H1 (cell line): ENCODE data around the gene MACC1. TPM values are rescaled to one million over a fixed set of nuclear protein-coding genes. Genes with fewer than 3 reads are reported as not detected.

ENCODE experiments used
- CTCF ChIA-PET: fragments of 300-600 bp; sonication (Branson Sonifier 250); formaldehyde crosslinking; loops from one replicate; lab custom pipeline; 2021; ENCODE audit not compliant: partially characterized antibody; lab: Charles Lee
- POLR2A ChIA-PET: fragments of 300-600 bp; sonication (Branson Sonifier 250); formaldehyde crosslinking; loops from one replicate; lab custom pipeline; 2021; ENCODE audit warnings: inconsistent platforms; ENCODE audit not compliant: partially characterized antibody; lab: Charles Lee
- DNase-seq, 2 experiments: peaks; one replicate each; pipeline versions ENCODE4 v3.0.0 to v3.0.0-alpha.2; 2010 to 2022; ENCODE audit warnings: low spot score in 2 of 2, low read depth in 1 of 2, mixed read lengths in 1 of 2
- FAIRE-seq: peaks from 2 replicates; lab custom pipeline; 2011; peaks lifted over from hg19 to GRCh38; lab: Jason Lieb, UNC
- H2AFZ ChIP-seq: 2 replicates; pipeline ENCODE4 v1.8.1; 2012; ENCODE audit warnings: low read length, inconsistent platforms
- H2AK5ac ChIP-seq: 2 replicates; pipeline ENCODE4 v1.6.1; 2013; ENCODE audit warnings: low read depth, low read length
- H2BK120ac ChIP-seq: replicated peaks from 2 replicates; pipeline ENCODE3; 2013; ENCODE audit warnings: low read depth, low read length, inconsistent platforms
- H2BK12ac ChIP-seq: 2 replicates; pipeline ENCODE4 v1.6.1; 2013; ENCODE audit warnings: low read depth, low read length
- H2BK15ac ChIP-seq: 2 replicates; pipeline ENCODE4 v1.6.1; 2013; ENCODE audit warnings: low read length
- H2BK20ac ChIP-seq: 2 replicates; pipeline ENCODE4 v1.6.1; 2013; ENCODE audit warnings: low read length
- H2BK5ac ChIP-seq: 2 replicates; pipeline ENCODE4 v1.6.1; 2013; ENCODE audit warnings: low read depth, low read length
- H3K14ac ChIP-seq: 2 replicates; pipeline ENCODE4 v1.6.1; 2013; ENCODE audit warnings: inconsistent platforms; ENCODE audit not compliant: insufficient read length
- H3K18ac ChIP-seq: 2 replicates; pipeline ENCODE4 v1.6.1; 2013; ENCODE audit warnings: low read length; ENCODE audit errors: extremely low read depth
- H3K23ac ChIP-seq: 2 replicates; pipeline ENCODE4 v1.6.1; 2013; ENCODE audit warnings: inconsistent platforms; ENCODE audit not compliant: insufficient read length
- H3K23me2 ChIP-seq: 2 replicates; pipeline ENCODE4 v1.6.1; 2013; ENCODE audit warnings: low read depth, low read length
- H3K27ac ChIP-seq: 2 replicates; pipeline ENCODE4 v1.6.1; 2011; ENCODE audit warnings: low read depth, low read length, inconsistent platforms
- H3K27me3 ChIP-seq, 4 experiments: replicated peaks in 1 of 4; 1 replicate in 1 of 4; 2 replicates in 3 of 4; pipeline versions ENCODE4 v1.6.1 to v1.8.1; 2011 to 2013; ENCODE audit warnings: low read length in 3 of 4, mild to moderate bottlenecking in 3 of 4, inconsistent platforms in 2 of 4, mixed read lengths in 2 of 4, moderate library complexity in 1 of 4; ENCODE audit not compliant: control insufficient read depth in 3 of 4, insufficient read depth in 3 of 4; ENCODE audit errors: extremely low read depth in 1 of 4
- H3K36me3 ChIP-seq, 4 experiments: 2 replicates each; pipeline versions ENCODE4 v1.6.1 to v1.8.1; 2011 to 2013; ENCODE audit warnings: mild to moderate bottlenecking in 4 of 4, low read length in 3 of 4, moderate library complexity in 2 of 4, control low read depth in 1 of 4, inconsistent platforms in 1 of 4; ENCODE audit not compliant: insufficient read depth in 4 of 4, control insufficient read depth in 2 of 4
- H3K4ac ChIP-seq: replicated peaks from 2 replicates; pipeline ENCODE3; 2013; ENCODE audit warnings: low read length, low read depth, mixed read lengths, inconsistent platforms; ENCODE audit not compliant: insufficient read length
- H3K4me1 ChIP-seq, 4 experiments: replicated peaks in 1 of 4; 1 replicate in 1 of 4; 2 replicates in 3 of 4; pipeline versions ENCODE4 v1.6.1 to v1.8.1; 2011 to 2013; ENCODE audit warnings: low read length in 3 of 4, inconsistent platforms in 2 of 4, mixed read lengths in 1 of 4; ENCODE audit not compliant: insufficient read depth in 4 of 4, control insufficient read depth in 3 of 4
- H3K4me2 ChIP-seq, 2 experiments: 2 replicates each; pipeline versions ENCODE4 v1.6.1 to v1.8.1; 2011 to 2013; ENCODE audit warnings: low read depth in 2 of 2, low read length in 2 of 2, control low read depth in 1 of 2, inconsistent platforms in 1 of 2, mild to moderate bottlenecking in 1 of 2; ENCODE audit not compliant: insufficient read depth in 1 of 2
- H3K4me3 ChIP-seq, 4 experiments: fragments of 200-600, 300-600 bp in 1 of 4; sonication (generic), shearing (Covaris generic), sonication (Bioruptor Twin) in 1 of 4; 2 replicates each; pipeline versions ENCODE4 v1.5.1 to v1.8.1; 2011 to 2016; ENCODE audit warnings: low read length in 4 of 4, low read depth in 3 of 4, control low read depth in 2 of 4, inconsistent platforms in 2 of 4, mild to moderate bottlenecking in 2 of 4, mixed read lengths in 1 of 4, moderate library complexity in 1 of 4; ENCODE audit not compliant: insufficient read depth in 2 of 4; ENCODE audit errors: extremely low read depth in 1 of 4
- H3K56ac ChIP-seq: replicated peaks from 2 replicates; pipeline ENCODE3; 2013; ENCODE audit warnings: low read depth, mild to moderate bottlenecking, mixed read lengths, low read length, inconsistent platforms; ENCODE audit not compliant: insufficient read length
- H3K79me1 ChIP-seq: 2 replicates; pipeline ENCODE4 v1.6.1; 2013; ENCODE audit warnings: low read depth, low read length, control low read depth
- H3K79me2 ChIP-seq, 2 experiments: 2 replicates each; pipeline versions ENCODE4 v1.6.1 to v1.8.1; 2012 to 2013; ENCODE audit warnings: low read length in 2 of 2, mild to moderate bottlenecking in 2 of 2, inconsistent platforms in 1 of 2; ENCODE audit not compliant: insufficient read depth in 2 of 2, control insufficient read depth in 1 of 2
- H3K9ac ChIP-seq, 4 experiments: replicated peaks in 1 of 4; 1 replicate in 1 of 4; 2 replicates in 3 of 4; pipeline versions ENCODE4 v1.6.1 to v1.8.1; 2011 to 2013; ENCODE audit warnings: low read depth in 3 of 4, low read length in 3 of 4, control low read depth in 2 of 4, mild to moderate bottlenecking in 2 of 4, moderate library complexity in 2 of 4, inconsistent platforms in 1 of 4; ENCODE audit errors: extremely low read depth in 1 of 4
- H3K9me3 ChIP-seq, 2 experiments: 2 replicates each; pipeline versions ENCODE4 v1.6.1 to v1.8.1; 2012 to 2013; ENCODE audit warnings: mild to moderate bottlenecking in 2 of 2, moderate library complexity in 2 of 2, control low read depth in 1 of 2, inconsistent platforms in 1 of 2, low read depth in 1 of 2, low read length in 1 of 2, mixed read lengths in 1 of 2; ENCODE audit not compliant: insufficient read depth in 2 of 2
- H4K20me1 ChIP-seq, 2 experiments: replicated peaks in 1 of 2; 2 replicates each; pipeline versions ENCODE3 to v1.8.1; 2011 to 2013; ENCODE audit warnings: inconsistent platforms in 2 of 2, low read length in 2 of 2, mild to moderate bottlenecking in 1 of 2; ENCODE audit not compliant: insufficient read depth in 2 of 2, control insufficient read depth in 1 of 2
- H4K5ac ChIP-seq: 2 replicates; pipeline ENCODE4 v1.6.1; 2013; ENCODE audit warnings: low read length, low read depth, mixed read lengths, inconsistent platforms; ENCODE audit not compliant: insufficient read length
- H4K8ac ChIP-seq: 2 replicates; pipeline ENCODE4 v1.8.0; 2013; ENCODE audit warnings: mild to moderate bottlenecking, moderate library complexity, low read length, inconsistent platforms; ENCODE audit not compliant: insufficient read depth; ENCODE audit errors: extremely low read depth
- H4K91ac ChIP-seq: replicated peaks from 2 replicates; pipeline ENCODE3; 2013; ENCODE audit warnings: low read length, mixed read lengths, inconsistent platforms; ENCODE audit not compliant: insufficient read length
- ATF3 ChIP-seq: IDR thresholded peaks from 2 replicates; pipeline ENCODE4 v1.6.1; 2011; ENCODE audit warnings: low read depth, mild to moderate bottlenecking, low read length; ENCODE audit not compliant: insufficient read depth
- CHD1 ChIP-seq: IDR thresholded peaks from 2 replicates; pipeline ENCODE4 v1.6.1; 2012; ENCODE audit warnings: low read depth, low read length, improper control_type of control experiment
- EP300 ChIP-seq, 2 experiments: IDR thresholded peaks; 1 replicate in 1 of 2; 2 replicates in 1 of 2; pipeline ENCODE4 v1.6.1; 2011 to 2012; ENCODE audit warnings: low read depth in 2 of 2, low read length in 2 of 2, mild to moderate bottlenecking in 2 of 2, borderline replicate concordance in 1 of 2, inconsistent platforms in 1 of 2, moderate library complexity in 1 of 2
- PHF8 ChIP-seq: fragments of 200-600 bp; sonication (generic); conservative IDR thresholded peaks from 2 replicates; pipeline ENCODE4 v1.7.1; 2012; ENCODE audit warnings: low read depth, mild to moderate bottlenecking, inconsistent platforms, low read length, moderate library complexity
- POU5F1 ChIP-seq: IDR thresholded peaks from 2 replicates; pipeline ENCODE4 v1.6.1; 2011; ENCODE audit warnings: low read depth, mild to moderate bottlenecking, low read length, moderate library complexity
- SIN3A ChIP-seq, 2 experiments: IDR thresholded peaks in 1 of 2; conservative IDR thresholded peaks in 1 of 2; 2 replicates each; pipeline ENCODE4 v1.6.1; 2011 to 2012; ENCODE audit warnings: low read length in 2 of 2, improper control_type of control experiment in 1 of 2, low read depth in 1 of 2, mild to moderate bottlenecking in 1 of 2
- SRF ChIP-seq: IDR thresholded peaks from 2 replicates; pipeline ENCODE4 v1.6.1; 2011; ENCODE audit warnings: mild to moderate bottlenecking, low read depth, low read length, moderate library complexity
- TBP ChIP-seq: IDR thresholded peaks from 2 replicates; pipeline ENCODE4 v1.6.1; 2011; ENCODE audit warnings: low read depth, low read length, improper control_type of control experiment
- ZNF274 ChIP-seq: IDR thresholded peaks from 2 replicates; pipeline ENCODE4 v1.7.0; 2012; ENCODE audit warnings: low read length, borderline replicate concordance; ENCODE audit errors: extremely low read depth
- WGBS, 2 experiments: shearing (Covaris generic) in 1 of 2; methylation state at CpG; one replicate each; pipeline versions ENCODE4 v1.1.6 to v1.1.7; 2013 to 2015; ENCODE audit warnings: low lambda C conversion rate in 2 of 2, mixed read lengths in 2 of 2, inconsistent platforms in 1 of 2, low coverage in 1 of 2, missing lambda C conversion rate in 1 of 2; ENCODE audit not compliant: insufficient replicate concordance in 2 of 2, insufficient coverage in 1 of 2, insufficient read length in 1 of 2; ENCODE audit errors: extremely low coverage in 1 of 2, missing lambda C conversion rate in 1 of 2; 5-methylcytosine and 5-hydroxymethylcytosine counted together
- polyA plus RNA-seq, 7 experiments: library from polyadenylated mRNA; depleted of rRNA in 3 of 7; stranded (reverse) in 5 of 7; unstranded in 2 of 7; fragments of >200 nt in 5 of 7; fragments of 200-250 nt in 2 of 7; gene quantifications; 1 replicate in 5 of 7; 2 replicates in 1 of 7; 4 replicates in 1 of 7; pipeline versions ENCODE4 v1.2.1 to v1.2.3, GENCODE V29; 2011 to 2013; ENCODE audit warnings: missing spikeins in 2 of 7, mixed read lengths in 2 of 7
- total RNA-seq: library from RNA; stranded (reverse); fragmentation: NEBNext Ultra II Directional; extraction: Animal tissue kit (Norgen Biotek cat#: 25700); gene quantifications from 2 replicates; pipeline ENCODE4 v1.2.1, GENCODE V29; 2021
- TF ChIP-seq, protein P1 (sequence below): IDR thresholded peaks from 2 replicates; pipeline ENCODE4 v1.6.1; 2012; ENCODE audit warnings: low read length, inconsistent platforms

Gene MACC1
- total and polyA plus RNA-seq, 2 of the 8 experiments (the other 6 are each of a cell fraction or from before 2014, with no cell fraction given) = 2.0 to 17.2 TPM

- FAIRE-seq (no peak), DNase-seq (no peak)
- Histone ChIP-seq H3K9me3 (no peaks in the 10 kb centered on the region), H3K79me1 (no peaks in the 10 kb centered on the region), H4K91ac (no peak overlapping the region), H2AK5ac (no peak overlapping the region), H3K9ac (no peak overlapping the region), H3K27me3 (no peaks in the 10 kb centered on the region), H3K18ac (0 out of 2 replicates have a peak overlapping the region, but pooled peaks have one; percentile 62), H2AFZ (no peak overlapping the region), H3K79me2 (peaks cover 2 to 18% of the 10 kb centered on the region in 2 experiments; a peak in 3 of 4 replicates), H3K4ac (no peak overlapping the region), H3K4me2 (no peak overlapping the region), H3K23ac (no peak overlapping the region), H2BK15ac (no peak overlapping the region), H4K20me1 (no peaks in the 10 kb centered on the region), H3K56ac (no peak overlapping the region), H2BK120ac (peak overlapping the region; percentile 95), H3K14ac (no peak overlapping the region), H2BK20ac (no peak overlapping the region), H2BK12ac (no peak overlapping the region), H3K36me3 (peaks cover 0 to 4% (median 0%) of the 10 kb centered on the region in 4 experiments; a peak in 1 of 8 replicates), H3K27ac (no peak overlapping the region), H3K23me2 (peaks cover 5% of the 10 kb centered on the region), H3K4me1 (peaks cover 6 to 26% (median 10%) of the 10 kb centered on the region in 4 experiments; a peak in 6 of 7 replicates), H4K8ac (no peak overlapping the region), H4K5ac (peak overlapping the region; percentile 71), H3K4me3 (no peak overlapping the region), H2BK5ac (no peak overlapping the region)
- ChIA-PET CTCF (interaction anchor here (0.6 to 1.1 kb wide), 3 partner anchors 14 to 213 kb away, joined by 3 read pairs; no protein-coding TSS in a partner anchor), POLR2A (interaction anchor here (0.6 to 6.4 kb wide), 6 partner anchors 8 to 202 kb away, joined by 3 to 68 read pairs (median 4); no protein-coding TSS in a partner anchor)
- 81% methylated on average over 2 of the region's 2 CpGs; no CpG with 5 or more reads in 1 of the 2 experiments for WGBS, 2 experiments
- TF ChIP-seq SIN3A (conservative IDR thresholded peaks at IDR 0.05 in 1 of 2, IDR thresholded peaks at IDR 0.05 in 1 of 2; ENCODE audit: low read depth in 1 of 2, low read length in 2 of 2) (no peak), ATF3 (no peak), ZNF274 (no peak), EP300 (IDR thresholded peaks at IDR 0.05; ENCODE audit: borderline replicate concordance in 1 of 2, low read depth in 2 of 2, low read length in 2 of 2) (no peak), POU5F1 (no peak), TBP (no peak), SRF (no peak), CHD1 (no peak), PHF8 (no peak)
- TF ChIP-seq, protein P1, sequence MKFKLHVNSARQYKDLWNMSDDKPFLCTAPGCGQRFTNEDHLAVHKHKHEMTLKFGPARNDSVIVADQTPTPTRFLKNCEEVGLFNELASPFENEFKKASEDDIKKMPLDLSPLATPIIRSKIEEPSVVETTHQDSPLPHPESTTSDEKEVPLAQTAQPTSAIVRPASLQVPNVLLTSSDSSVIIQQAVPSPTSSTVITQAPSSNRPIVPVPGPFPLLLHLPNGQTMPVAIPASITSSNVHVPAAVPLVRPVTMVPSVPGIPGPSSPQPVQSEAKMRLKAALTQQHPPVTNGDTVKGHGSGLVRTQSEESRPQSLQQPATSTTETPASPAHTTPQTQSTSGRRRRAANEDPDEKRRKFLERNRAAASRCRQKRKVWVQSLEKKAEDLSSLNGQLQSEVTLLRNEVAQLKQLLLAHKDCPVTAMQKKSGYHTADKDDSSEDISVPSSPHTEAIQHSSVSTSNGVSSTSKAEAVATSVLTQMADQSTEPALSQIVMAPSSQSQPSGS = no peak
Measured at GRCh38 chr7:20128001-20128400, 89.2 kb downstream of the MACC1 start.
